ENCODE data around the gene KCND3. TPM values are rescaled to one million over a fixed set of nuclear protein-coding genes. Genes with fewer than 3 reads are reported as not detected.

The KCND3 gene
- polyA plus RNA-seq, 1 donor (not counting 4 experiments of a cell fraction or from before 2014, with no cell fraction given) = 0.21 TPM

- FAIRE-seq (no peak), DNase-seq (ENCODE audit: low read depth, low spot score) (no peak)
- Histone ChIP-seq H3K9ac (ENCODE audit: control insufficient read depth, extremely low read depth, insufficient read depth, low read length) (no peak overlapping the region), H3K9me1 (ENCODE audit: control insufficient read depth, extremely low read depth, insufficient read depth, low read length) (no peaks in the 10 kb centered on the region), H4K20me1 (ENCODE audit: control insufficient read depth, extremely low read depth, insufficient read depth, low read length) (no peaks in the 10 kb centered on the region), H3K79me2 (ENCODE audit: control insufficient read depth, insufficient read depth, low read length) (no peaks in the 10 kb centered on the region), H3K27me3 (ENCODE audit: control insufficient read depth, extremely low read depth, insufficient read depth, low read length) (peaks cover 22% of the 10 kb centered on the region), H3K4me3 (ENCODE audit: control insufficient read depth in 2 of 3, extremely low read depth in 1 of 3, insufficient read depth in 2 of 3, low read depth in 1 of 3, low read length in 3 of 3) (no peak overlapping the region), H3K4me2 (ENCODE audit: control insufficient read depth, extremely low read depth, insufficient read depth, low read depth, low read length) (no peak overlapping the region), H3K9me3 (ENCODE audit: control insufficient read depth, low read depth, low read length) (no peaks in the 10 kb centered on the region), H3K4me1 (ENCODE audit: control insufficient read depth, extremely low read depth, insufficient read depth, low read length) (no peaks in the 10 kb centered on the region), H3K27ac (ENCODE audit: control insufficient read depth, insufficient read depth, low read length) (no peak overlapping the region), H2AFZ (ENCODE audit: control insufficient read depth, low read length) (no peak overlapping the region), H3K36me3 (ENCODE audit: control insufficient read depth in 2 of 2, extremely low read depth in 1 of 2, insufficient read depth in 2 of 2, low read length in 2 of 2) (no peaks in the 10 kb centered on the region)
- TF ChIP-seq, protein P1, sequence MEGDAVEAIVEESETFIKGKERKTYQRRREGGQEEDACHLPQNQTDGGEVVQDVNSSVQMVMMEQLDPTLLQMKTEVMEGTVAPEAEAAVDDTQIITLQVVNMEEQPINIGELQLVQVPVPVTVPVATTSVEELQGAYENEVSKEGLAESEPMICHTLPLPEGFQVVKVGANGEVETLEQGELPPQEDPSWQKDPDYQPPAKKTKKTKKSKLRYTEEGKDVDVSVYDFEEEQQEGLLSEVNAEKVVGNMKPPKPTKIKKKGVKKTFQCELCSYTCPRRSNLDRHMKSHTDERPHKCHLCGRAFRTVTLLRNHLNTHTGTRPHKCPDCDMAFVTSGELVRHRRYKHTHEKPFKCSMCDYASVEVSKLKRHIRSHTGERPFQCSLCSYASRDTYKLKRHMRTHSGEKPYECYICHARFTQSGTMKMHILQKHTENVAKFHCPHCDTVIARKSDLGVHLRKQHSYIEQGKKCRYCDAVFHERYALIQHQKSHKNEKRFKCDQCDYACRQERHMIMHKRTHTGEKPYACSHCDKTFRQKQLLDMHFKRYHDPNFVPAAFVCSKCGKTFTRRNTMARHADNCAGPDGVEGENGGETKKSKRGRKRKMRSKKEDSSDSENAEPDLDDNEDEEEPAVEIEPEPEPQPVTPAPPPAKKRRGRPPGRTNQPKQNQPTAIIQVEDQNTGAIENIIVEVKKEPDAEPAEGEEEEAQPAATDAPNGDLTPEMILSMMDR (optimal IDR thresholded peaks at IDR 0.05 in 1 of 3, IDR thresholded peaks at IDR 0.05 in 1 of 3, conservative IDR thresholded peaks at IDR 0.05 in 1 of 3; ENCODE audit: extremely low read depth in 1 of 3, insufficient read depth in 2 of 3, low read length in 3 of 3) = no peak
- TF ChIP-seq EZH2 (IDR thresholded peaks at IDR 0.05; ENCODE audit: low read length) = no peak
- dilution Hi-C loops (cut with MboI; ENCODE audit: extremely low pct_ligation_motif_present, low sequenced_read_pairs) = no loop called here
Measured at GRCh38 chr1:111965781-111966443, 23.6 kb downstream of the KCND3 start.

- H3K4me1 ChIP-seq (ENCODE audit: control insufficient read depth, extremely low read depth, insufficient read depth, low read length) = no peaks in the 10 kb centered on the region
- H3K9ac ChIP-seq (ENCODE audit: control insufficient read depth, extremely low read depth, insufficient read depth, low read length) = no peak overlapping the region
- H2AFZ ChIP-seq (ENCODE audit: control insufficient read depth, low read length) = no peak overlapping the region
- no peaks in the 10 kb centered on the region for H3K9me1 ChIP-seq (ENCODE audit: control insufficient read depth, extremely low read depth, insufficient read depth, low read length)
- no peak for TF ChIP-seq EZH2 (IDR thresholded peaks at IDR 0.05; ENCODE audit: low read length)
- TF ChIP-seq, protein P1 (optimal IDR thresholded peaks at IDR 0.05 in 1 of 3, IDR thresholded peaks at IDR 0.05 in 1 of 3, conservative IDR thresholded peaks at IDR 0.05 in 1 of 3; ENCODE audit: extremely low read depth in 1 of 3, insufficient read depth in 2 of 3, low read length in 3 of 3) = no peak
- dilution Hi-C loops (cut with MboI; ENCODE audit: extremely low pct_ligation_motif_present, low sequenced_read_pairs) = no loop called here
- no peak for DNase-seq (ENCODE audit: low read depth, low spot score)
- H3K27me3 ChIP-seq (ENCODE audit: control insufficient read depth, extremely low read depth, insufficient read depth, low read length) = peaks cover 20% of the 10 kb centered on the region
- H3K36me3 ChIP-seq (ENCODE audit: control insufficient read depth in 2 of 2, extremely low read depth in 1 of 2, insufficient read depth in 2 of 2, low read length in 2 of 2) = no peaks in the 10 kb centered on the region
- no peak overlapping the region for H3K4me2 ChIP-seq (ENCODE audit: control insufficient read depth, extremely low read depth, insufficient read depth, low read depth, low read length)
- no peaks in the 10 kb centered on the region for H3K9me3 ChIP-seq (ENCODE audit: control insufficient read depth, low read depth, low read length)
- no peak overlapping the region for H3K4me3 ChIP-seq (ENCODE audit: control insufficient read depth in 2 of 3, extremely low read depth in 1 of 3, insufficient read depth in 2 of 3, low read depth in 1 of 3, low read length in 3 of 3)
- FAIRE-seq = no peak
- no peaks in the 10 kb centered on the region for H3K79me2 ChIP-seq (ENCODE audit: control insufficient read depth, insufficient read depth, low read length)
- H4K20me1 ChIP-seq (ENCODE audit: control insufficient read depth, extremely low read depth, insufficient read depth, low read length) = no peaks in the 10 kb centered on the region
- no peak overlapping the region for H3K27ac ChIP-seq (ENCODE audit: control insufficient read depth, insufficient read depth, low read length)
Measured at GRCh38 chr1:111963985-111964738, 25.3 kb downstream of the KCND3 start.

All from keratinocyte (primary cell).